ENCODE results near the gene KCNS3.
"Not testable (repeated sequence)": the region's sequence is repeated elsewhere in the genome, so short reads cannot be mapped to it uniquely, and the experiment has no call there.

KCNS3 gene

DNA sequence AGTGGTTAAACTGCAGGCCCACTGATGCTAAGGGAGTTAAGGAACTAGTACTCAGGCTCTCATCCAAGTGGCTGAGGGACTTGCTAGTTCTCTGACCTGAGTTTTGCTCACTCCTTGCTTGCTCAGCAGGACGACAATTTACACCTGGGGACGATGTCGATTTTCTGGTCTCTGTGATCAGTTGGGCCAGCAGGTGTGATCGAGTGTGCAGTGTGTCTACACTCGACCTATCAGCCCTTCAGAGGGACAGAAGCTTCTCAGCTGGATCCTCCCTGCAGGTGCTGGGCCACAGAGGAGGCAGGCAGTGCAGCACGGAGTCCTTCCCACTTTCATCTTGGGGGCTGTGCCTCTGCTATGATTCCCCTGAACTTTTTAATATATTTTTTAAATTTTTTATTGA, 71.5 kb downstream of the KCNS3 start:
- DNase-seq: no peak

GRCh38 chr2:17951563-17951962, 73.1 kb downstream of the KCNS3 start:
- DNase-seq: no peak

- DNase-seq: peak; percentile 34
These were observed 80.1 kb downstream of the KCNS3 start for GRCh38 chr2:17958466-17959092.

DNA sequence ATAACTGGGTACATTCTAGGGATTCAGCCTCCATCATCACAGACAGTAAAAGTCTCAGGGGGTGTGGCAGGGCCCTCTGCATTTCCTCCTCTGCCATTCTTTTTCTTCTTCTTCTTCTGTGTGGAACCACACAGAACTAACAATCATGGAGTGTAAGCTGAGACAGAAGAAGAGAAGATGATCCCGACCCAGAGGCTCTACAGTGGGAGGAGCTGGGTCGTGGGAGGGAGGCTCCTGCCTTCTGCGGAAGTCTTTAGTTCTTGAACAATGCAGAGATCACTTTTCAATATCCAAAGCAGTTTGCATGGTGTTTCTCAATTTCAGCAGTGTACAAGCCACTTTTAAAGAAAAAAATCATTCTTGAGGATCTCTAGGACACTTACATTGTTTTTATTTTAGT, 80.9 kb downstream of the KCNS3 start:
- DNase-seq: no peak

DNA sequence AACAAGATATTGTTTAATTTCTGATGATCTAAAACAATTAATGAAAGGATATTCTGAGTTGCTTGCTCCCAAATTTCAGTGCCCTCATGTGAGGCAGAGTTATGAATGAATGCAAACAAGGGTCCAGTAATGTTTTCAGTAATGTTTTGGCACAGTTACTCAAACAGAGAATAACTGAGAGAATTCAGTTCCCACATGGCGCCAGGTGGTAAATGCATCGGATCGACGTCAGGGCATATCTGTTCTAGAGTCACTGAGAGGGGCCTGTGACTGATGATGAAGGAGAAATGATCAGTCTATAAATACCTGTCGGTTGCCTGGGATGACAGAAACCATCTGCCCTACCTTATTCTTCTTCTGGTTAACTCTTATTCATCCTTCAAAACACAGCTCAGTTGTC, 81.4 kb downstream of the KCNS3 start:
- no peak for DNase-seq

DNA sequence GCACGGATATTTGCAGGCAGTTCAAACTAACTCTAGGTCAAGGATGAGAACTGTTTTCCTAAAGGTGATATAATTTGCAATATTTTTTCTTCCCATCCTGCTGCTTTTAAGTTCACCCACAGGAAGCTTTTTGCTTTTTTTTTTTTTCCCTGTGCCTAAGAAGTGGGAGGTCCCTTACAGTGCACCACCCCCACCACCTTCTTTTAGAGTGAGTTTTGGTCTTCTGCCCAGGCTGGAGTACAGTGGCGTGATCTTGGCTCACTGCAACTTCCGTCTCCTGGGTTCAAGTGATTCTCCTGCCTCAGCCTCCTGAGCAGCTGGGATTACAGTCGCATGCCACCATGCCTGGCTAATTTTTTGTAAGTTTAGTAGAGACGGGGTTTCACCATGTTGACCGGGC, 82.5 kb downstream of the KCNS3 start:
- peak; percentile 6 for DNase-seq

- DNase-seq: peak; percentile 13
These were observed 83.3 kb downstream of the KCNS3 start for GRCh38 chr2:17961789-17962188.

GRCh38 chr2:17962876-17963275, 84.4 kb downstream of the KCNS3 start:
- DNase-seq: no peak

GRCh38 chr2:17963571-17963970, 85.1 kb downstream of the KCNS3 start:
- not testable (repeated sequence) for DNase-seq

GRCh38 chr2:17965196-17965595, 86.7 kb downstream of the KCNS3 start:
- no peak for DNase-seq

DNA sequence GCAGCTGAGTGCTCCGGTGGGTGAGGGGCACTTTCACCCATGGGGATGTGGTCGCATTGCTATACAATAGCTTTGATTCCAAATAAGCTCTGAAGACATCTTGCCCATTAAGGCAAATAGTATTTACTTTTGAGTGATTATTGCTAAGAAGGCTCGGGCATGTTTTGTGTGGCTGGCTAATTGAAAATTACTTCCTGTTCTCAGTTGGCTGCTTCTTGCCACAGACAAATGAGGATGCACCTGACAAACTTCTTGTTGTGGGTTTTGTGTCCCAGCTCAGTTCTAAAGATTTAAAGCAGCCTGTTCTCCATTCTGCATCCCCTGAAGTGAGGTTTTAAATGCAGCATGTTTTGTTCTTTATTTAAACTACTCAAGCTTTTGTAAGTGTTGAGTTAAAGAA, 88.3 kb downstream of the KCNS3 start:
- no peak for DNase-seq

- no peak for DNase-seq
These were observed 91.2 kb downstream of the KCNS3 start for GRCh38 chr2:17969661-17970060.

DNA sequence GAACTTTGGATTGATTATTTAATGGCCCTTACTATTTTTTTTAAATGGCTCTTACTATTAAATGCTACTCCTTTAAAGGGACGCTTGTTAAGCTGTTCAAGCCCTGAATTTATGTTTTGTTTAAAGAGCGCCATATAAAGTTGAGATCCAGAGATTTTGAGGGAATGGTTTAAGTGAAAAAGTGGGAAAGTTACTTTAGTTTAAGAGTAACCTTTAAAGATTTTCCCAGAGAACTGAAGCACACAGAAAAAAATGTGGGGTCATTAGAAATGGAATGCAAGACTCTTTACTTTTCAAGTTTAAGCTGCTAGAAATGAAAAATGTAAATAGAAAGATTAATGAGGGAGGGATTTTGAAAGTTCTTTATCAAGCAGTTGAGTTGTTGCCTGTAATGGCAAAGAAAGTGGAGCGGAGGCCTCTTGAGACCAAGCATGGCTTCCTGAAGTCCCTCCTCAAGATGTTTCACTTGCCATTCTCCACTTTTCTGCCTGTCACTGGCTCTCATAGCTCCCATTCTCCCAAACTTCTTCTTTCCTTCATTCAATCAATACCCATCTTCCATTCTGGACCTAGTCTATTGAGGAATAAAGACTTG, 93.2 kb downstream of the KCNS3 start:
- no peak for DNase-seq

DNA sequence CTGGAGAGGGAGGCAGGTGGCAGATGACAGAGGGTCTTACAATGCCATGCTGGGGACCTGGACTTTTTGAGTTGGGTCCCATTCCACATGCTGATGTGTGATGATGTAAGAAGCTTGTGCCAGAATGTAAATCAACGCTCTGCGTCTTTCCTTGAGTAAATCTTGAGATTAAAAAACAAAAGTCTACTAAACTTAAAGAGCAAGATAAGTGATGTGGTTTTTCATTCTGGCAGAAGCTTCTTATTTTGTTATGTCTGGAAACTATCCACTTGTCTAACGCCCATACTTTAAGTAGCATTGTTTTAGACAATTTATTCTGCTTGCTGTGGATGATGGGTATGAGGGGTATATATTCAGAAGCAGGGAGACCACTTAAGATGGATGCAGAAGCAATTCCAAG, 94.5 kb downstream of the KCNS3 start:
- no peak for DNase-seq

GRCh38 chr2:17975401-17975800, 96.9 kb downstream of the KCNS3 start:
- no peak for DNase-seq

DNA sequence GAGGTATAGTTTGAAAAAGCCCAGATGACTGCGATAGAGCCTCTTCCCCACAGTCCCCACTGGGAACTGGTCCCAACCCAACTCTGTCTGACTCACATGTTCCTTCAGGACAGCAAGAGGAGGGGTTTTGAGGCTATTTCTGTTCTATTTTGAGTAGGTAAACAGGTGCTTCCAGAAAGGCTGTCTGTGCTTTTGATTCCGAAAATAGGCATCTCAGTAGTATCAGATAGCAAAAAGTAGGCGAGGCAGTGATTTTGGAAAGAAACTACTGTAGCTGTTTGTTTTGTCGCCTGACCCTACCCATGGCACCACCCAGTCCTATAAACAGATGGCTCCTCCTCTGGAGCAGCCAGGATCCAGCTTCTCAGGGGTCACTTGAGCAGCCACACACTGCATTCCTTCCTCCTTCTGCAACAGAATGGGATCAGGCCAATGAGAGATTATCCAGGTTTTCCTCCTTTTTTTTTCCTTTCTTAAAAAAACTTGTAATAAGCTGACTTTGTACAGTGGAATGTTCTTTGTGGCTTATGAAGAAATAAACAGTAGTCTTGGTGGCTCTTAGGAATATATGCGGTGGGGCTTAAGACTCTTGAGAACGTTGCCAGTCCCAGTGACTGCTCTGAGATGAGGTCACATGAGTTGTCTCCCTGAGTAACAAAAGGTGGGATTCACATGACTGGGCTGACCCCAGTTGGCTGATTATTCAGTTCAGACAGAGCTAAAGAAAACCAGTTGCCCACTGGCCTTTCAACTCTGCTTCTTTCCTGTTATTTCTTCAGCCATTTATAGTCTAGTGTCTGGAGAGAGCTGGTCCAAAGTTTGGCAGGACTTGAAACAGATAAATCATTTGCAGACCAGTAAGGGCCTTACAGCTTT, 98.6 kb downstream of the KCNS3 start:
- DNase-seq: no peak

- no peak for DNase-seq
These were observed 101.2 kb downstream of the KCNS3 start for GRCh38 chr2:17979707-17980106.

- no peak for DNase-seq
These were observed 103.5 kb downstream of the KCNS3 start for GRCh38 chr2:17981936-17982335.

Measured in NCI-H2029 (cell line).